Heart right ventricle (tissue), 16 donors: ENCODE results near the gene DPH1. TPM values are rescaled to one million over a fixed set of nuclear protein-coding genes. Genes with fewer than 3 reads are reported as not detected.

Experiments used
- ATAC-seq, 8 donors: fragments of 200-7000 bp; cut with Tn5 transposase; one replicate each; pipeline ENCODE4 v1.9.1; 2020; ENCODE audit warnings: mild to moderate bottlenecking in 8 of 8, moderate library complexity in 8 of 8, moderate number of reproducible peaks in 1 of 8
- DNase-seq, 2 donors: peaks; one replicate each; pipeline ENCODE4 v3.0.0-alpha.2; 2020
- H3K27ac ChIP-seq, 10 donors: fragments of 200-600 bp; sonication (generic) in 2 of 10; one replicate each; pipeline versions ENCODE4 v1.5.0 to v1.8.0; 2020 to 2022; ENCODE audit warnings: mild to moderate bottlenecking in 3 of 10
- H3K27me3 ChIP-seq, 7 donors: fragments of 200-600 bp; one replicate each; pipeline ENCODE4 v1.8.0; 2021 to 2022; ENCODE audit warnings: mild to moderate bottlenecking in 2 of 7
- H3K36me3 ChIP-seq, 9 donors: fragments of 200-600 bp; sonication (generic) in 1 of 9; one replicate each; pipeline versions ENCODE4 v1.5.0 to v1.8.0; 2020 to 2022; ENCODE audit warnings: mild to moderate bottlenecking in 2 of 9
- H3K4me1 ChIP-seq, 9 donors: fragments of 200-600 bp; sonication (generic) in 1 of 9; one replicate each; pipeline versions ENCODE4 v1.5.0 to v1.8.0; 2020 to 2022; ENCODE audit warnings: mild to moderate bottlenecking in 4 of 9
- H3K4me3 ChIP-seq, 10 donors: fragments of 200-600 bp; sonication (generic) in 2 of 10; one replicate each; pipeline versions ENCODE4 v1.5.0 to v1.8.0; 2020 to 2022; ENCODE audit warnings: mild to moderate bottlenecking in 7 of 10, moderate library complexity in 2 of 10
- H3K9me3 ChIP-seq, 11 donors: fragments of 200-600 bp in 10 of 11; sonication (generic) in 2 of 11; one replicate each; pipeline versions ENCODE4 v1.5.0 to v1.8.0; 2013 to 2022; ENCODE audit warnings: mild to moderate bottlenecking in 2 of 11, control low read depth in 1 of 11, moderate library complexity in 1 of 11
- CTCF ChIP-seq, 9 donors: fragments of 200-600 bp; sonication (generic) in 2 of 9; IDR thresholded peaks; one replicate each; pipeline versions ENCODE4 v1.5.0 to v1.8.0; 2021 to 2022; ENCODE audit warnings: antibody characterized with exemption in 9 of 9, mild to moderate bottlenecking in 5 of 9, moderate library complexity in 1 of 9
- WGBS, 2 donors: extraction: QIAGEN DNeasy Blood & Tissue Kit; methylation state at CpG; one replicate each; pipeline ENCODE4 v1.1.7; 2013; ENCODE audit warnings: inconsistent platforms in 1 of 2; 5-methylcytosine and 5-hydroxymethylcytosine counted together
- intact Hi-C, 10 donors: fragments of 100-400 bp; cut with DNase I; formaldehyde crosslinking; loops; one replicate each; pipeline versions ENCODE4 v1.11.1 to v1.14.2; 2022
- microRNA-seq, 2 donors: library from miRNA; unstranded; fragments of <30 nt; microRNA quantifications; one replicate each; pipeline ENCODE4 v1.2.0, GENCODE V29; 2021
- polyA plus RNA-seq, 2 donors: library from polyadenylated mRNA; stranded (reverse); fragments of 200-250 nt; gene quantifications; one replicate each; pipeline ENCODE4 v1.2.3, GENCODE V29; 2013
- total RNA-seq, 10 donors: library from RNA; stranded (reverse); fragmentation: NEBNext Ultra II Directional in 3 of 10; extraction: Animal tissue kit (Norgen Biotek cat#: 25700) in 3 of 10; gene quantifications; one replicate each; pipeline versions ENCODE4 v1.2.1 to v1.2.4, GENCODE V29; 2021 to 2023
- donor health status: Arrhythmogenic right ventricular cardiomyopathy.
- donor health status: ischemic (EF 13 %, LVEDD 7.1; RV severe dilation, severe dysfunction).
- donor health status: healthy with polysubstance abuse.
- donor health status: DM: no; HTN: yes; CAD: no.
- donor health status: DM: no; HTN: no; CAD: no.
- donor health status: ischemic (EF 25% LVEDD 6.9; RV normal size, moderate dysfunction).
- donor health status: ischemic (EF 25% LVEDD 5.7; RV mildly dilated, moderate dysfunction).
- donor health status: healthy.
- donor health status: DM: yes; HTN: yes; CAD: no.
- donor health status: Ischemic cardiomyopathy.
- donor health status: ischemic (EF 35%, LVEDD 5.7; RV mildly dilated, moderate dysfunction).
- donor health status: nonischemic (EF 11% LVEDD 7.7; RV severe dilation, severe dysfunction).
- donor health status: DM: yes; HTN: yes; CAD: no.
- donor health status: PGD.
- donor health status: ischemic (EF 29% LVEDD 5.4; RV normal size, mild dysfunction).
- donor health status: nonischemic (EF 23%, LVEDD 6.1; RV moderate dilation, normal function).

DPH1 gene
- total and polyA plus RNA-seq, 12 donors, result 19.0 to 40.0 (median 25.9) TPM

GRCh38 chr17:2090804-2091534 lies 61.0 kb downstream of the DPH1 start:
- H3K27ac ChIP-seq, result peak overlapping the region in 9 of 10 donors; percentile 88 to 97 (median 92)
- H3K4me1 ChIP-seq, result peaks cover 24 to 87% (median 67%) of the 10 kb centered on the region in 9 donors
- H3K27me3 ChIP-seq, result no peaks in the 10 kb centered on the region
- intact Hi-C loops, result loop anchor here in 4 of 10 donors (5.0 to 10.0 kb wide), 4 partner anchors 34 to 154 kb away; partner anchors contain the start of gene HIC1 (in 1 of the 4)
- peaks cover 0 to 12% (median 0%) of the 10 kb centered on the region in 9 donors for H3K36me3 ChIP-seq
- no peaks in the 10 kb centered on the region for H3K9me3 ChIP-seq
- ATAC-seq (peak in 7 of 8 donors; percentile 51 to 68 (median 59)), DNase-seq (peak; percentile 50 to 77)
- 45 to 55% methylated on average over 2 of the region's 2 CpGs for WGBS, 2 donors
- TF ChIP-seq CTCF (IDR thresholded peaks at IDR 0.05), result peak in 7 of 9 donors; percentile 21 to 56 (median 35)
- H3K4me3 ChIP-seq, result peak overlapping the region in 3 of 10 donors; percentile 36 to 50 (median 39)

GRCh38 chr17:2092253-2092652 lies 62.3 kb downstream of the DPH1 start:
- peak overlapping the region in 6 of 10 donors; percentile 2 to 92 (median 30) for H3K27ac ChIP-seq
- intact Hi-C loops, result loop anchor here in 4 of 10 donors (5.0 to 10.0 kb wide), 4 partner anchors 35 to 153 kb away; partner anchors contain the start of gene HIC1 (in 1 of the 4)
- DNase-seq (no peak), ATAC-seq (no peak)
- WGBS, 2 donors, result 89 to 92% methylated on average over 4 of the region's 4 CpGs
- TF ChIP-seq CTCF (IDR thresholded peaks at IDR 0.05), result no peak
- H3K36me3 ChIP-seq, result peaks cover 0 to 12% (median 0%) of the 10 kb centered on the region in 9 donors
- H3K4me1 ChIP-seq, result peaks cover 16 to 78% (median 54%) of the 10 kb centered on the region in 9 donors
- H3K9me3 ChIP-seq, result no peaks in the 10 kb centered on the region
- H3K27me3 ChIP-seq, result no peaks in the 10 kb centered on the region
- no peak overlapping the region for H3K4me3 ChIP-seq

GRCh38 chr17:2093349-2093748 lies 63.4 kb downstream of the DPH1 start:
- H3K4me3 ChIP-seq, result no peak overlapping the region
- H3K27ac ChIP-seq, result peak overlapping the region in 7 of 10 donors; percentile 8 to 65 (median 14)
- DNase-seq, result no peak
- ATAC-seq, result no peak
- no peaks in the 10 kb centered on the region for H3K9me3 ChIP-seq
- H3K27me3 ChIP-seq, result no peaks in the 10 kb centered on the region
- WGBS, 2 donors, result 52 to 64% methylated on average over 5 of the region's 5 CpGs
- intact Hi-C loops, result loop anchor here in 4 of 10 donors (5.0 to 10.0 kb wide), 4 partner anchors 36 to 151 kb away; partner anchors contain the start of gene HIC1 (in 1 of the 4)
- peaks cover 10 to 67% (median 43%) of the 10 kb centered on the region in 9 donors for H3K4me1 ChIP-seq
- peaks cover 0 to 12% (median 0%) of the 10 kb centered on the region in 9 donors for H3K36me3 ChIP-seq
- TF ChIP-seq CTCF (IDR thresholded peaks at IDR 0.05), result no peak

Small RNAs within 50 kb of the gene (microRNA-seq; reads per million reads assigned to microRNA genes)
- gene MIR132, result 792 to 1,156 reads per million in 2 donors
- 32.9 to 34.2 reads per million in 2 donors for gene MIR212

Other genes starting within 250 kb of the DPH1 start
- 10 to 100 TPM in 4 of 10 donors, 1 to 10 TPM in 6; 7.2 to 13.5 (median 9.3) TPM for gene SMYD4, start 200.3 kb upstream of the DPH1 start, total RNA-seq
- gene SMYD4, start 200.3 kb upstream of the DPH1 start, polyA plus RNA-seq, result 1 to 10 TPM; 4.6 to 6.9 TPM
- gene RPA1, start 200.1 kb upstream of the DPH1 start, total RNA-seq, result 10 to 100 TPM; 51.1 to 96.6 (median 75.4) TPM
- gene RPA1, start 200.1 kb upstream of the DPH1 start, polyA plus RNA-seq, result 10 to 100 TPM in 1 of 2 donors, 1 to 10 TPM in 1; 7.2 to 32.3 TPM
- 1 to 10 TPM in 9 of 10 donors, under 1 TPM in 1; 0.81 to 6.3 (median 2.5) TPM for gene RTN4RL1, start 4.8 kb upstream of the DPH1 start, total RNA-seq
- gene RTN4RL1, start 4.8 kb upstream of the DPH1 start, polyA plus RNA-seq, result 1 to 10 TPM; 3.0 to 3.1 TPM
- gene OVCA2, start 11.9 kb downstream of the DPH1 start, total RNA-seq, result 10 to 100 TPM; 15.3 to 25.4 (median 17.6) TPM
- gene OVCA2, start 11.9 kb downstream of the DPH1 start, polyA plus RNA-seq, result 10 to 100 TPM; 43.3 to 47.5 TPM
- gene HIC1, start 24.9 kb downstream of the DPH1 start, total RNA-seq, result 10 to 100 TPM in 7 of 10 donors, 1 to 10 TPM in 3; 3.5 to 37.5 (median 12.1) TPM
- 10 to 100 TPM in 1 of 2 donors, 1 to 10 TPM in 1; 8.3 to 14.3 TPM for gene HIC1, start 24.9 kb downstream of the DPH1 start, polyA plus RNA-seq